Measurements from ENCODE around the gene B4GALNT3. TPM values are rescaled to one million over a fixed set of nuclear protein-coding genes. Genes with fewer than 3 reads are reported as not detected.

B4GALNT3 gene
- total and polyA plus RNA-seq, 2 of the 13 experiments (the other 11 are each of a cell fraction or from before 2014, with no cell fraction given), result 3.2 to 4.4 TPM

- TF ChIP-seq, protein P1, sequence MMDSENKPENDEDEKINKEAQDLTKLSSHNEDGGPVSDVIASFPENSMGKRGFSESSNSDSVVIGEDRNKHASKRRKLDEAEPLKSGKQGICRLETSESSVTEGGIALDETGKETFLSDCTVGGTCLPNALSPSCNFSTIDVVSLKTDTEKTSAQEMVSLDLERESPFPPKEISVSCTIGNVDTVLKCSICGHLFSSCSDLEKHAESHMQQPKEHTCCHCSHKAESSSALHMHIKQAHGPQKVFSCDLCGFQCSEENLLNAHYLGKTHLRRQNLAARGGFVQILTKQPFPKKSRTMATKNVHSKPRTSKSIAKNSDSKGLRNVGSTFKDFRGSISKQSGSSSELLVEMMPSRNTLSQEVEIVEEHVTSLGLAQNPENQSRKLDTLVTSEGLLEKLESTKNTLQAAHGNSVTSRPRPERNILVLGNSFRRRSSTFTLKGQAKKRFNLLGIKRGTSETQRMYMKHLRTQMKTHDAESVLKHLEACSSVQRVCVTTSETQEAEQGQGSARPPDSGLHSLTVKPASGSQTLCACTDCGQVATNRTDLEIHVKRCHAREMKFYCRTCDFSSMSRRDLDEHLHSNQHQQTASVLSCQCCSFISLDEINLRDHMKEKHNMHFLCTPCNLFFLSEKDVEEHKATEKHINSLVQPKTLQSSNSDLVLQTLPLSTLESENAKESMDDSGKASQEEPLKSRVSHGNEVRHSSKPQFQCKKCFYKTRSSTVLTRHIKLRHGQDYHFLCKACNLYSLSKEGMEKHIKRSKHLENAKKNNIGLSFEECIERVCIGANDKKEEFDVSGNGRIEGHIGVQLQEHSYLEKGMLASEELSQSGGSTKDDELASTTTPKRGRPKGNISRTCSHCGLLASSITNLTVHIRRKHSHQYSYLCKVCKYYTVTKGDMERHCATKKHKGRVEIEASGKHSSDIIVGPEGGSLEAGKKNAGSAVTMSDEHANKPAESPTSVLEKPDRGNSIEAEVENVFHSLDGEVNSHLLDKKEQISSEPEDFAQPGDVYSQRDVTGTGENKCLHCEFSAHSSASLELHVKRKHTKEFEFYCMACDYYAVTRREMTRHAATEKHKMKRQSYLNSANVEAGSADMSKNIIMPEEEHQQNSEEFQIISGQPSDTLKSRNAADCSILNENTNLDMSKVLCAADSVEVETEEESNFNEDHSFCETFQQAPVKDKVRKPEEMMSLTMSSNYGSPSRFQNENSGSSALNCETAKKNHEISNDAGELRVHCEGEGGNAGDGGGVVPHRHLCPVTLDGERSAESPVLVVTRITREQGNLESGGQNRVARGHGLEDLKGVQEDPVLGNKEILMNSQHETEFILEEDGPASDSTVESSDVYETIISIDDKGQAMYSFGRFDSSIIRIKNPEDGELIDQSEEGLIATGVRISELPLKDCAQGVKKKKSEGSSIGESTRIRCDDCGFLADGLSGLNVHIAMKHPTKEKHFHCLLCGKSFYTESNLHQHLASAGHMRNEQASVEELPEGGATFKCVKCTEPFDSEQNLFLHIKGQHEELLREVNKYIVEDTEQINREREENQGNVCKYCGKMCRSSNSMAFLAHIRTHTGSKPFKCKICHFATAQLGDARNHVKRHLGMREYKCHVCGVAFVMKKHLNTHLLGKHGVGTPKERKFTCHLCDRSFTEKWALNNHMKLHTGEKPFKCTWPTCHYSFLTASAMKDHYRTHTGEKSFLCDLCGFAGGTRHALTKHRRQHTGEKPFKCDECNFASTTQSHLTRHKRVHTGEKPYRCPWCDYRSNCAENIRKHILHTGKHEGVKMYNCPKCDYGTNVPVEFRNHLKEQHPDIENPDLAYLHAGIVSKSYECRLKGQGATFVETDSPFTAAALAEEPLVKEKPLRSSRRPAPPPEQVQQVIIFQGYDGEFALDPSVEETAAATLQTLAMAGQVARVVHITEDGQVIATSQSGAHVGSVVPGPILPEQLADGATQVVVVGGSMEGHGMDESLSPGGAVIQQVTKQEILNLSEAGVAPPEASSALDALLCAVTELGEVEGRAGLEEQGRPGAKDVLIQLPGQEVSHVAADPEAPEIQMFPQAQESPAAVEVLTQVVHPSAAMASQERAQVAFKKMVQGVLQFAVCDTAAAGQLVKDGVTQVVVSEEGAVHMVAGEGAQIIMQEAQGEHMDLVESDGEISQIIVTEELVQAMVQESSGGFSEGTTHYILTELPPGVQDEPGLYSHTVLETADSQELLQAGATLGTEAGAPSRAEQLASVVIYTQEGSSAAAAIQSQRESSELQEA (CRISPR knock-in tag; IDR thresholded peaks at IDR 0.05; ENCODE audit: not compliant biosample characterization), result no peak
Observed at GRCh38 chr12:537772-538171, 78.0 kb downstream of the B4GALNT3 start (continued).

- Histone ChIP-seq H3K4me2 (ENCODE audit: low read depth, low read length) (no peak overlapping the region), H3K27ac (ENCODE audit: extremely low read length, insufficient read depth, low read length) (no peak overlapping the region), H3K9me3 (ENCODE audit: low read length) (no peaks in the 10 kb centered on the region), H3K9ac (ENCODE audit: insufficient read depth, low read depth, low read length) (no peak overlapping the region), H3K36me3 (replicated peaks in 1 of 2; ENCODE audit: control insufficient read depth in 1 of 2, insufficient read depth in 2 of 2, low read length in 2 of 2) (no peaks in the 10 kb centered on the region), H3K4me1 (ENCODE audit: insufficient read depth, low read length) (no peaks in the 10 kb centered on the region), H3K27me3 (ENCODE audit: control insufficient read depth in 1 of 2, insufficient read depth in 2 of 2, low read length in 2 of 2) (no peaks in the 10 kb centered on the region; a peak in 1 of 5 replicates), H4K20me1 (ENCODE audit: insufficient read depth, low read length) (no peaks in the 10 kb centered on the region), H3K79me2 (ENCODE audit: insufficient read depth, low read length) (no peaks in the 10 kb centered on the region), H2AFZ (ENCODE audit: low read length) (no peak overlapping the region), H3K4me3 (replicated peaks in 1 of 3; ENCODE audit: insufficient read depth in 1 of 3, low read depth in 2 of 3, low read length in 3 of 3) (no peak overlapping the region)
- intact Hi-C loops (cut with micrococcal nuclease; ENCODE audit: unreplicated experiment), result no loop called here
- 52% methylated on average over 8 of the region's 10 CpGs for WGBS (ENCODE audit: low lambda C conversion rate)
- no TSS peak for BruUV-seq (replicated peaks)
- DNase-seq (ENCODE audit: low spot score) (no peak), FAIRE-seq (no peak), ATAC-seq (no peak)
- CTCF ChIA-PET (ENCODE audit: low intra/inter-chr PET ratio, low total read pairs), result no interaction called here
- POLR2A ChIA-PET, result no interaction called here
- in situ Hi-C loops (cut with HindIII; ENCODE audit: extremely low pct_ligation_motif_present, low pct_unique_long_range_greater_than_20kb), result no loop called here
- no peak for TF ChIP-seq ZNF17 (CRISPR knock-in tag; IDR thresholded peaks at IDR 0.05)
Observed at GRCh38 chr12:538731-539539, 79.2 kb downstream of the B4GALNT3 start.
